ENCODE measurements around the gene WTIP.

Gene WTIP

GRCh38 chr19:34482380-34483250 is 1.1 kb downstream of the WTIP start:
- H3K27me3 ChIP-seq, result peaks cover 93% of the 10 kb centered on the region
- TF ChIP-seq CTCF (IDR thresholded peaks at IDR 0.05), result no peak
- no peak overlapping the region for H3K4me3 ChIP-seq (ENCODE audit: low read depth in 1 of 2, low read length in 1 of 2)
- H3K4me1 ChIP-seq (ENCODE audit: control insufficient read depth in 1 of 2, insufficient read depth in 1 of 2, low read depth in 1 of 2, low read length in 1 of 2), result no peaks in the 10 kb centered on the region
- no peak overlapping the region for H3K27ac ChIP-seq
- H3K36me3 ChIP-seq, result no peaks in the 10 kb centered on the region
- H3K9me3 ChIP-seq, result no peaks in the 10 kb centered on the region

GRCh38 chr19:34484328-34484727 is 2.8 kb downstream of the WTIP start:
- Histone ChIP-seq H3K27ac (no peak overlapping the region), H3K27me3 (peaks cover 78% of the 10 kb centered on the region), H3K9me3 (no peaks in the 10 kb centered on the region), H3K4me1 (ENCODE audit: control insufficient read depth in 1 of 2, insufficient read depth in 1 of 2, low read depth in 1 of 2, low read length in 1 of 2) (no peaks in the 10 kb centered on the region), H3K4me3 (ENCODE audit: low read depth in 1 of 2, low read length in 1 of 2) (no peak overlapping the region), H3K36me3 (no peaks in the 10 kb centered on the region)
- no peak for TF ChIP-seq CTCF (IDR thresholded peaks at IDR 0.05)

- Histone ChIP-seq H3K27ac (no peak overlapping the region), H3K4me1 (ENCODE audit: control insufficient read depth in 1 of 2, insufficient read depth in 1 of 2, low read depth in 1 of 2, low read length in 1 of 2) (no peaks in the 10 kb centered on the region), H3K4me3 (ENCODE audit: low read depth in 1 of 2, low read length in 1 of 2) (no peak overlapping the region), H3K36me3 (no peaks in the 10 kb centered on the region), H3K9me3 (no peaks in the 10 kb centered on the region), H3K27me3 (peaks cover 63% of the 10 kb centered on the region)
- TF ChIP-seq CTCF (IDR thresholded peaks at IDR 0.05), result no peak
Observed at GRCh38 chr19:34485831-34486230, 4.3 kb downstream of the WTIP start.

GRCh38 chr19:34487651-34488051 is 6.1 kb downstream of the WTIP start:
- no peaks in the 10 kb centered on the region for H3K4me1 ChIP-seq (ENCODE audit: control insufficient read depth in 1 of 2, insufficient read depth in 1 of 2, low read depth in 1 of 2, low read length in 1 of 2)

GRCh38 chr19:34489175-34489574 is 7.6 kb downstream of the WTIP start:
- no peak overlapping the region for H3K4me3 ChIP-seq (ENCODE audit: low read depth in 1 of 2, low read length in 1 of 2)
- H3K4me1 ChIP-seq (ENCODE audit: control insufficient read depth in 1 of 2, insufficient read depth in 1 of 2, low read depth in 1 of 2, low read length in 1 of 2), result no peaks in the 10 kb centered on the region
- H3K36me3 ChIP-seq, result no peaks in the 10 kb centered on the region
- no peak for TF ChIP-seq CTCF (IDR thresholded peaks at IDR 0.05)
- H3K27me3 ChIP-seq, result peaks cover 30% of the 10 kb centered on the region
- H3K27ac ChIP-seq, result no peak overlapping the region
- H3K9me3 ChIP-seq, result no peaks in the 10 kb centered on the region

More at GRCh38 chr19:34487651-34488051, 6.1 kb downstream of the WTIP start:
- Histone ChIP-seq H3K27ac (no peak overlapping the region), H3K27me3 (peaks cover 46% of the 10 kb centered on the region), H3K36me3 (no peaks in the 10 kb centered on the region), H3K4me3 (ENCODE audit: low read depth in 1 of 2, low read length in 1 of 2) (no peak overlapping the region), H3K9me3 (no peaks in the 10 kb centered on the region)
- TF ChIP-seq CTCF (IDR thresholded peaks at IDR 0.05), result no peak

Measured in neutrophil (primary cell).